ENCODE results near the gene NIPAL3. TPM values are rescaled to one million over a fixed set of nuclear protein-coding genes. Genes with fewer than 3 reads are reported as not detected.
"Not testable (repeated sequence)": the region's sequence is repeated elsewhere in the genome, so short reads cannot be mapped to it uniquely, and the experiment has no call there.

The NIPAL3 gene
- total RNA-seq, 4 donors from 2014 or later = 34.8 to 55.8 (median 46.8) TPM

GRCh38 chr1:24513706-24514105 is 98.1 kb downstream of the NIPAL3 start:
- 56 to 67% methylated on average over 2 of the region's 2 CpGs for WGBS, 2 donors (ENCODE audit: low coverage in 1 of 2)
- Histone ChIP-seq H3K36me3 (no peaks in the 10 kb centered on the region), H3K27me3 (no peaks in the 10 kb centered on the region), H3K9me3 (no peaks in the 10 kb centered on the region), H3K27ac (no peak overlapping the region), H3K4me1 (no peaks in the 10 kb centered on the region), H3K4me3 (no peak overlapping the region)
- DNase-seq = no peak
- in situ Hi-C loops (cut with MboI; ENCODE audit: low pct_ligation_motif_present in 1 of 4, low pct_unique_long_range_greater_than_20kb in 1 of 4, low sequenced_read_pairs in 3 of 4) (no loop called here), intact Hi-C loops (cut with DNase I; ENCODE audit: low total_unique reads) (no loop called here)
- TF ChIP-seq CTCF (IDR thresholded peaks at IDR 0.05) (no peak), EP300 (IDR thresholded peaks at IDR 0.05; ENCODE audit: low read depth) (no peak), POLR2A (IDR thresholded peaks at IDR 0.05) (no peak), POLR2AphosphoS5 (IDR thresholded peaks at IDR 0.05) (no peak)

GRCh38 chr1:24514946-24515345 is 99.3 kb downstream of the NIPAL3 start:
- in situ Hi-C loops (cut with MboI; ENCODE audit: low pct_ligation_motif_present in 1 of 4, low pct_unique_long_range_greater_than_20kb in 1 of 4, low sequenced_read_pairs in 3 of 4) (no loop called here), intact Hi-C loops (cut with DNase I; ENCODE audit: low total_unique reads) (no loop called here)
- Histone ChIP-seq H3K36me3 (no peaks in the 10 kb centered on the region), H3K27me3 (no peaks in the 10 kb centered on the region), H3K4me3 (no peak overlapping the region), H3K9me3 (no peaks in the 10 kb centered on the region), H3K4me1 (no peaks in the 10 kb centered on the region), H3K27ac (no peak overlapping the region)
- WGBS, 2 donors (ENCODE audit: low coverage in 1 of 2) = 94 to 100% methylated on average over 5 of the region's 5 CpGs
- TF ChIP-seq CTCF (IDR thresholded peaks at IDR 0.05) = no peak
- TF ChIP-seq POLR2AphosphoS5 (IDR thresholded peaks at IDR 0.05) = no peak
- no peak for TF ChIP-seq EP300 (IDR thresholded peaks at IDR 0.05; ENCODE audit: low read depth)
- no peak for TF ChIP-seq POLR2A (IDR thresholded peaks at IDR 0.05)
- no peak for DNase-seq

DNA sequence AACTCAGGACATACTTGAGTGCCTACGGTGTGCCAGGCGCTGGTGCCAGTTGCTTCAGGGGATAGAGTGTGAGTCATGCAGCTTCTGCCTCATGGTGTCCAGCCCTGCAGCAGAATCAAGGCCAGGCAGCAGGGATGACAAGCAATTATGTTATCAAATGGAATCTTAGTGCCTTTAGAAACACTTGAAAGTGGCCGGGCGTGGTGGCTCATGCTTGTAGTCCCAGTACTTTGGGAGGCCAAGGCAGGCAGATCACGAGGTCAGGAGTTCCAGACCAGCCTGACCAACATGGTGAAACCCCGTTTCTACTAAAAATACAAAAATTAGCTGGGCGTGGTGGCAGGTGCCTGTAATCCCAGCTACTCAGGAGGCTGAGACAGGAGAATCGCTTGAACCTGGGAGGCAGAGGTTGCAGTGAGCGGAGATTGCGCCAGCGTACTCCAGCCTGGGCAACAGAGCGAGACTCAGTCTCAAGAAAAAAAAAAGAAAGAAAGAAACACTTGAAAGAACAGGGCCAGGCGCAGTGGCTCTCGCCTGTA is 100.1 kb downstream of the NIPAL3 start:
- DNase-seq; H3K36me3 ChIP-seq; H3K4me1 ChIP-seq; H3K9me3 ChIP-seq; in situ Hi-C loops (cut with MboI; ENCODE audit: low pct_ligation_motif_present in 1 of 4, low pct_unique_long_range_greater_than_20kb in 1 of 4, low sequenced_read_pairs in 3 of 4); H3K27me3 ChIP-seq; H3K4me3 ChIP-seq; H3K27ac ChIP-seq; intact Hi-C loops (cut with DNase I; ENCODE audit: low total_unique reads): not testable (repeated sequence)
- WGBS, 2 donors (ENCODE audit: low coverage in 1 of 2) = 92 to 100% methylated on average over 2 to 14 of the region's 14 CpGs

- Histone ChIP-seq H3K27me3 (no peaks in the 10 kb centered on the region), H3K4me3 (no peak overlapping the region), H3K27ac (no peak overlapping the region), H3K4me1 (no peaks in the 10 kb centered on the region), H3K9me3 (no peaks in the 10 kb centered on the region), H3K36me3 (no peaks in the 10 kb centered on the region)
- intact Hi-C loops (cut with DNase I; ENCODE audit: low total_unique reads) (no loop called here), in situ Hi-C loops (cut with MboI; ENCODE audit: low pct_ligation_motif_present in 1 of 4, low pct_unique_long_range_greater_than_20kb in 1 of 4, low sequenced_read_pairs in 3 of 4) (no loop called here)
- no peak for TF ChIP-seq POLR2AphosphoS5 (IDR thresholded peaks at IDR 0.05)
- no peak for TF ChIP-seq POLR2A (IDR thresholded peaks at IDR 0.05)
- TF ChIP-seq CTCF (IDR thresholded peaks at IDR 0.05) = no peak
- no peak for TF ChIP-seq EP300 (IDR thresholded peaks at IDR 0.05; ENCODE audit: low read depth)
- WGBS, 2 donors (ENCODE audit: low coverage in 1 of 2) = 81 to 100% methylated on average over 5 to 12 of the region's 12 CpGs
- no peak for DNase-seq
Measured at GRCh38 chr1:24516506-24516905, 100.9 kb downstream of the NIPAL3 start.

DNA sequence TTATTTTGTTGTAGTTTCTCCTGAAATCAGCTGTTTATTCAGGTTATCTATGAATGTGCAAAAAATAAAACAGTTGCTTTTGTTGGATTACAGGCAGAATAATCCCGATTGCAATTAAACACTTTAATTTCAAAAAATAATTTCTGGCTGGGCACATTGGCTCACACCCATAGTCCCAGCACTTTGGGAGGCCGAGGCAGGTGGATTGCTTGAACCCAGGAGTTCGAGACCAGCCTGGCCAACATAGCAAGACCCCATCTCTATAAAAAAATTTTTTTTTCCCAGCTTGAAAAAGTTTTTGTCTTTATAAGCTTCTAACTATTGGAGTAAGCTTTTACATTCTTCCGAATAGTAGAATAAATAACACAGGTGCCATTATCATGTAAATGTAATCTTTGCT is 102.3 kb downstream of the NIPAL3 start:
- no peak for DNase-seq
- no peaks in the 10 kb centered on the region for H3K9me3 ChIP-seq
- no peaks in the 10 kb centered on the region for H3K27me3 ChIP-seq
- no peak for TF ChIP-seq POLR2A (IDR thresholded peaks at IDR 0.05)
- no peak for TF ChIP-seq CTCF (IDR thresholded peaks at IDR 0.05)
- no peak for TF ChIP-seq EP300 (IDR thresholded peaks at IDR 0.05; ENCODE audit: low read depth)
- no peak for TF ChIP-seq POLR2AphosphoS5 (IDR thresholded peaks at IDR 0.05)
- H3K27ac ChIP-seq = no peak overlapping the region
- intact Hi-C loops (cut with DNase I; ENCODE audit: low total_unique reads) = no loop called here
- H3K4me1 ChIP-seq = no peaks in the 10 kb centered on the region
- 92 to 96% methylated on average over 4 of the region's 4 CpGs for WGBS, 2 donors (ENCODE audit: low coverage in 1 of 2)
- in situ Hi-C loops (cut with MboI; ENCODE audit: low pct_ligation_motif_present in 1 of 4, low pct_unique_long_range_greater_than_20kb in 1 of 4, low sequenced_read_pairs in 3 of 4) = no loop called here
- H3K36me3 ChIP-seq = no peaks in the 10 kb centered on the region
- H3K4me3 ChIP-seq = no peak overlapping the region

DNA sequence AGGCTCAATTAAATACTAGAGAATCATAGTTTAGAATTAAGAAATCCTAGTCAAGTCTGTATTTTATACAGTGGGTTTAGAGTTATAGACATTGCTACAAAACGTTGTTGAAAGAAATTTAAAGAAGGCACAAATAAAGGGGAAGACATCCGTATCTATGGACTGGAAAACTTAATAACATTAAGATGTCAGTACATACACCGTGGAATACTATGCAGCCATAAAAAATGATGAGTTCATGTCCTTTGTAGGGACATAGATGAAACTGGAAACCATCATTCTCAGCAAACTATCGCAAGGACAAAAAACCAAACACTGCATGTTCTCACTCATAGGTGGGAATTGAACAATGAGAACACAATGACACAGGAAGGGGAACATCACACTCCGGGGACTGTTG is 104.7 kb downstream of the NIPAL3 start:
- not testable (repeated sequence) for H3K9me3 ChIP-seq

More for the DNA sequence above, 104.7 kb downstream of the NIPAL3 start:
- H3K27me3 ChIP-seq; DNase-seq; intact Hi-C loops (cut with DNase I; ENCODE audit: low total_unique reads); H3K36me3 ChIP-seq; H3K4me1 ChIP-seq; in situ Hi-C loops (cut with MboI; ENCODE audit: low pct_ligation_motif_present in 1 of 4, low pct_unique_long_range_greater_than_20kb in 1 of 4, low sequenced_read_pairs in 3 of 4); H3K4me3 ChIP-seq; H3K27ac ChIP-seq: not testable (repeated sequence)
- WGBS, 2 donors (ENCODE audit: low coverage in 1 of 2) = 92% methylated on average over 3 to 5 of the region's 5 CpGs
